Measurements from ENCODE around the gene DGKE.

DGKE gene

DNA sequence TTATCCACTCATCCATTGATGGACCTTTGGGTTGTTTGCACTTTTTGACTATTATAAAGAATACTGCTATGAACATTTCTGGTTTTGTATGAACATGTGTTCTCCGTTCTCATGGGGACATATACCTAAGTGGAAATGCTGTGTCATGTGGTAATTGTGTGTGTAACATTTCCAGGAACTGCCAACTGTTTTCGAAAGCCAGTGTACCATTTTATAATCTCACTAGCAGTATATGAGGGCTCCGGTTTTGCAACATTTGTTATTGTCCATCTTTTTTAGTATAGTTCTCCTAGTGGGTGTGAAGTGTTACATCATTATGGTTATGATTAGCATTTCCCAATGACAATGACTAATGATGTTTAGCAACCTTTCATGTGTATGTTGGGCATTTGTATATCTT is 85.0 kb downstream of the DGKE start:
- no peak for DNase-seq

All from stimulated activated naive CD4-positive, alpha-beta T cell treated with Interleukin-2 at 50 U/mL for 16 hours (primary cell).